Measurements from ENCODE around the gene MEOX2.

The MEOX2 gene

GRCh38 chr7:15681631-15682030 lies 4.9 kb downstream of the MEOX2 start:
- no peak for DNase-seq (ENCODE audit: low read depth in 4 of 4, low spot score in 1 of 4)

- no peak for DNase-seq (ENCODE audit: low read depth in 4 of 4, low spot score in 1 of 4)
These were observed 5.3 kb downstream of the MEOX2 start for GRCh38 chr7:15681186-15681585.

- no peak for DNase-seq (ENCODE audit: low read depth in 4 of 4, low spot score in 1 of 4)
These were observed 6.0 kb downstream of the MEOX2 start for GRCh38 chr7:15680446-15680845.

GRCh38 chr7:15679306-15679705 lies 7.2 kb downstream of the MEOX2 start:
- DNase-seq (ENCODE audit: low read depth in 4 of 4, low spot score in 1 of 4) = no peak

GRCh38 chr7:15678653-15679052 lies 7.8 kb downstream of the MEOX2 start:
- DNase-seq (ENCODE audit: low read depth in 4 of 4, low spot score in 1 of 4) = no peak

GRCh38 chr7:15675379-15675778 lies 11.1 kb downstream of the MEOX2 start:
- no peak for DNase-seq (ENCODE audit: low read depth in 4 of 4, low spot score in 1 of 4)

GRCh38 chr7:15674586-15674985 lies 11.9 kb downstream of the MEOX2 start:
- DNase-seq (ENCODE audit: low read depth in 4 of 4, low spot score in 1 of 4) = no peak

GRCh38 chr7:15669443-15670090 lies 16.9 kb downstream of the MEOX2 start:
- DNase-seq (ENCODE audit: low read depth in 4 of 4, low spot score in 1 of 4) = no peak

- DNase-seq (ENCODE audit: low read depth in 4 of 4, low spot score in 1 of 4) = no peak
These were observed 18.5 kb downstream of the MEOX2 start for GRCh38 chr7:15667991-15668390.

- no peak for DNase-seq (ENCODE audit: low read depth in 4 of 4, low spot score in 1 of 4)
These were observed 24.0 kb downstream of the MEOX2 start for GRCh38 chr7:15662451-15662850.

GRCh38 chr7:15658247-15658646 lies 28.2 kb downstream of the MEOX2 start:
- DNase-seq (ENCODE audit: low read depth in 4 of 4, low spot score in 1 of 4) = no peak

GRCh38 chr7:15652776-15653290 lies 33.6 kb downstream of the MEOX2 start:
- no peak for DNase-seq (ENCODE audit: low read depth in 4 of 4, low spot score in 1 of 4)

GRCh38 chr7:15651693-15652092 lies 34.8 kb downstream of the MEOX2 start:
- no peak for DNase-seq (ENCODE audit: low read depth in 4 of 4, low spot score in 1 of 4)

- DNase-seq (ENCODE audit: low read depth in 4 of 4, low spot score in 1 of 4) = no peak
These were observed 35.7 kb downstream of the MEOX2 start for GRCh38 chr7:15650787-15651186.

GRCh38 chr7:15648461-15648961 lies 38.0 kb downstream of the MEOX2 start:
- no peak for DNase-seq (ENCODE audit: low read depth in 4 of 4, low spot score in 1 of 4)

GRCh38 chr7:15647309-15647708 lies 39.2 kb downstream of the MEOX2 start:
- no peak for DNase-seq (ENCODE audit: low read depth in 4 of 4, low spot score in 1 of 4)

GRCh38 chr7:15643000-15643705 lies 43.3 kb downstream of the MEOX2 start:
- DNase-seq (ENCODE audit: low read depth in 4 of 4, low spot score in 1 of 4) = no peak

- DNase-seq (ENCODE audit: low read depth in 4 of 4, low spot score in 1 of 4) = no peak
These were observed 57.6 kb downstream of the MEOX2 start for GRCh38 chr7:15628876-15629275.

- no peak for DNase-seq (ENCODE audit: low read depth in 4 of 4, low spot score in 1 of 4)
These were observed 60.4 kb downstream of the MEOX2 start for GRCh38 chr7:15626041-15626440.

- DNase-seq (ENCODE audit: low read depth in 4 of 4, low spot score in 1 of 4) = no peak
These were observed 61.0 kb downstream of the MEOX2 start for GRCh38 chr7:15625466-15625865.

GRCh38 chr7:15621468-15621867 lies 65.0 kb downstream of the MEOX2 start:
- no peak for DNase-seq (ENCODE audit: low read depth in 4 of 4, low spot score in 1 of 4)

- no peak for DNase-seq (ENCODE audit: low read depth in 4 of 4, low spot score in 1 of 4)
These were observed 65.8 kb downstream of the MEOX2 start for GRCh38 chr7:15620491-15621185.
